Measurements from ENCODE around the gene GPC5. TPM values are rescaled to one million over a fixed set of nuclear protein-coding genes. Genes with fewer than 3 reads are reported as not detected.

GPC5 gene
- total RNA-seq, 2 donors from 2014 or later = 0.55 to 1.0 TPM

GRCh38 chr13:91817250-91817649 lies 418.8 kb downstream of the GPC5 start:
- no peak overlapping the region for H3K4me3 Mint-ChIP-seq
- ATAC-seq (no peak), DNase-seq (ENCODE audit: low spot score) (no peak)
- no peak overlapping the region for H3K27ac Mint-ChIP-seq
- no peaks in the 10 kb centered on the region for H3K36me3 Mint-ChIP-seq
- H3K9me3 Mint-ChIP-seq = peaks cover 2% of the 10 kb centered on the region
- H3K4me1 Mint-ChIP-seq (ENCODE audit: low read depth in 2 of 2) = no peaks in the 10 kb centered on the region
- H3K27me3 Mint-ChIP-seq = no peaks in the 10 kb centered on the region

GRCh38 chr13:91824416-91824815 lies 426.0 kb downstream of the GPC5 start:
- no peaks in the 10 kb centered on the region for H3K27me3 Mint-ChIP-seq

GRCh38 chr13:91825516-91825915 lies 427.1 kb downstream of the GPC5 start:
- H3K9me3 Mint-ChIP-seq = peaks cover 6% of the 10 kb centered on the region
- no peak overlapping the region for H3K27ac Mint-ChIP-seq
- ATAC-seq (no peak), DNase-seq (ENCODE audit: low spot score) (no peak)
- H3K4me3 Mint-ChIP-seq = no peak overlapping the region
- H3K4me1 Mint-ChIP-seq (ENCODE audit: low read depth in 2 of 2) = no peaks in the 10 kb centered on the region
- no peaks in the 10 kb centered on the region for H3K27me3 Mint-ChIP-seq
- H3K36me3 Mint-ChIP-seq = peaks cover 5% of the 10 kb centered on the region

More at GRCh38 chr13:91824416-91824815, 426.0 kb downstream of the GPC5 start:
- Mint-ChIP-seq H3K36me3 (peaks cover 5% of the 10 kb centered on the region), H3K4me1 (ENCODE audit: low read depth in 2 of 2) (no peaks in the 10 kb centered on the region), H3K4me3 (no peak overlapping the region), H3K27ac (no peak overlapping the region), H3K9me3 (peaks cover 4% of the 10 kb centered on the region)
- ATAC-seq (no peak), DNase-seq (ENCODE audit: low spot score) (no peak)

GRCh38 chr13:91836553-91836952 lies 438.1 kb downstream of the GPC5 start:
- Mint-ChIP-seq H3K27ac (no peak overlapping the region), H3K27me3 (no peaks in the 10 kb centered on the region), H3K4me3 (no peak overlapping the region), H3K9me3 (peaks cover 16% of the 10 kb centered on the region), H3K36me3 (peaks cover 13% of the 10 kb centered on the region), H3K4me1 (ENCODE audit: low read depth in 2 of 2) (no peaks in the 10 kb centered on the region)
- no peak for ATAC-seq
- DNase-seq (ENCODE audit: low spot score) = no peak

GRCh38 chr13:91845612-91846011 lies 447.2 kb downstream of the GPC5 start:
- ATAC-seq (no peak), DNase-seq (ENCODE audit: low spot score) (no peak)
- Mint-ChIP-seq H3K27ac (no peak overlapping the region), H3K9me3 (peaks cover 20% of the 10 kb centered on the region), H3K4me1 (ENCODE audit: low read depth in 2 of 2) (no peaks in the 10 kb centered on the region), H3K4me3 (no peak overlapping the region), H3K27me3 (no peaks in the 10 kb centered on the region), H3K36me3 (peaks cover 6% of the 10 kb centered on the region)

GRCh38 chr13:91863699-91864098 lies 465.3 kb downstream of the GPC5 start:
- H3K36me3 Mint-ChIP-seq = no peaks in the 10 kb centered on the region
- no peak overlapping the region for H3K27ac Mint-ChIP-seq
- H3K4me3 Mint-ChIP-seq = no peak overlapping the region
- no peak for ATAC-seq
- H3K4me1 Mint-ChIP-seq (ENCODE audit: low read depth in 2 of 2) = no peaks in the 10 kb centered on the region
- H3K9me3 Mint-ChIP-seq = peaks cover 11% of the 10 kb centered on the region
- DNase-seq (ENCODE audit: low spot score) = no peak
- H3K27me3 Mint-ChIP-seq = no peaks in the 10 kb centered on the region

GRCh38 chr13:91868351-91868750 lies 469.9 kb downstream of the GPC5 start:
- DNase-seq (ENCODE audit: low spot score) (no peak), ATAC-seq (no peak)
- Mint-ChIP-seq H3K9me3 (peaks cover 9% of the 10 kb centered on the region), H3K36me3 (no peaks in the 10 kb centered on the region), H3K4me3 (no peak overlapping the region), H3K27ac (no peak overlapping the region), H3K4me1 (ENCODE audit: low read depth in 2 of 2) (no peaks in the 10 kb centered on the region), H3K27me3 (no peaks in the 10 kb centered on the region)

GRCh38 chr13:91878491-91878890 lies 480.1 kb downstream of the GPC5 start:
- Mint-ChIP-seq H3K36me3 (peaks cover 4% of the 10 kb centered on the region), H3K4me3 (no peak overlapping the region), H3K27me3 (no peaks in the 10 kb centered on the region), H3K27ac (no peak overlapping the region), H3K9me3 (peaks cover 18% of the 10 kb centered on the region), H3K4me1 (ENCODE audit: low read depth in 2 of 2) (no peaks in the 10 kb centered on the region)
- ATAC-seq = no peak
- no peak for DNase-seq (ENCODE audit: low spot score)

- ATAC-seq = no peak
- H3K27me3 Mint-ChIP-seq = no peaks in the 10 kb centered on the region
- DNase-seq (ENCODE audit: low spot score) = no peak
- no peaks in the 10 kb centered on the region for H3K4me1 Mint-ChIP-seq (ENCODE audit: low read depth in 2 of 2)
- H3K4me3 Mint-ChIP-seq = no peak overlapping the region
- peaks cover 18% of the 10 kb centered on the region for H3K9me3 Mint-ChIP-seq
- H3K27ac Mint-ChIP-seq = no peak overlapping the region
- H3K36me3 Mint-ChIP-seq = peaks cover 4% of the 10 kb centered on the region
Observed at GRCh38 chr13:91879360-91879759, 480.9 kb downstream of the GPC5 start.

GRCh38 chr13:91882918-91883317 lies 484.5 kb downstream of the GPC5 start:
- Mint-ChIP-seq H3K27me3 (no peaks in the 10 kb centered on the region), H3K4me1 (ENCODE audit: low read depth in 2 of 2) (no peaks in the 10 kb centered on the region), H3K4me3 (no peak overlapping the region), H3K27ac (no peak overlapping the region), H3K36me3 (peaks cover 10% of the 10 kb centered on the region), H3K9me3 (peaks cover 23% of the 10 kb centered on the region)
- ATAC-seq = no peak
- DNase-seq (ENCODE audit: low spot score) = no peak

GRCh38 chr13:91889641-91890040 lies 491.2 kb downstream of the GPC5 start:
- Mint-ChIP-seq H3K4me1 (ENCODE audit: low read depth in 2 of 2) (no peaks in the 10 kb centered on the region), H3K27ac (no peak overlapping the region), H3K9me3 (peaks cover 16% of the 10 kb centered on the region), H3K36me3 (peaks cover 7% of the 10 kb centered on the region), H3K27me3 (no peaks in the 10 kb centered on the region), H3K4me3 (no peak overlapping the region)
- DNase-seq (ENCODE audit: low spot score) (no peak), ATAC-seq (no peak)

GRCh38 chr13:91891141-91891540 lies 492.7 kb downstream of the GPC5 start:
- DNase-seq (ENCODE audit: low spot score) = no peak
- no peaks in the 10 kb centered on the region for H3K4me1 Mint-ChIP-seq (ENCODE audit: low read depth in 2 of 2)
- H3K27ac Mint-ChIP-seq = no peak overlapping the region
- no peaks in the 10 kb centered on the region for H3K27me3 Mint-ChIP-seq
- H3K4me3 Mint-ChIP-seq = no peak overlapping the region
- ATAC-seq = no peak
- H3K36me3 Mint-ChIP-seq = peaks cover 7% of the 10 kb centered on the region
- H3K9me3 Mint-ChIP-seq = peaks cover 12% of the 10 kb centered on the region

- Mint-ChIP-seq H3K27me3 (no peaks in the 10 kb centered on the region), H3K9me3 (peaks cover 4% of the 10 kb centered on the region), H3K4me1 (ENCODE audit: low read depth in 2 of 2) (no peaks in the 10 kb centered on the region), H3K4me3 (no peak overlapping the region), H3K27ac (no peak overlapping the region), H3K36me3 (no peaks in the 10 kb centered on the region)
- DNase-seq (ENCODE audit: low spot score) = no peak
- ATAC-seq = no peak
Observed at GRCh38 chr13:91893040-91893439, 494.6 kb downstream of the GPC5 start.

- H3K4me1 Mint-ChIP-seq (ENCODE audit: low read depth in 2 of 2) = no peaks in the 10 kb centered on the region
- no peak overlapping the region for H3K27ac Mint-ChIP-seq
- no peaks in the 10 kb centered on the region for H3K36me3 Mint-ChIP-seq
- no peak for DNase-seq (ENCODE audit: low spot score)
- no peak overlapping the region for H3K4me3 Mint-ChIP-seq
- ATAC-seq = no peak
- no peaks in the 10 kb centered on the region for H3K27me3 Mint-ChIP-seq
- peaks cover 4% of the 10 kb centered on the region for H3K9me3 Mint-ChIP-seq
Observed at GRCh38 chr13:91894316-91894715, 495.9 kb downstream of the GPC5 start.

GRCh38 chr13:91896547-91896946 lies 498.1 kb downstream of the GPC5 start:
- peaks cover 4% of the 10 kb centered on the region for H3K9me3 Mint-ChIP-seq
- no peak for ATAC-seq
- H3K36me3 Mint-ChIP-seq = no peaks in the 10 kb centered on the region
- H3K27me3 Mint-ChIP-seq = no peaks in the 10 kb centered on the region
- DNase-seq (ENCODE audit: low spot score) = no peak
- H3K4me1 Mint-ChIP-seq (ENCODE audit: low read depth in 2 of 2) = no peaks in the 10 kb centered on the region
- no peak overlapping the region for H3K4me3 Mint-ChIP-seq
- H3K27ac Mint-ChIP-seq = no peak overlapping the region
